Activated T-helper 9 cell treated with anti-CD3 and anti-CD28 coated beads, Interleukin-2, amount 50 U/mL, for 16 hours (primary cell): Measurements from ENCODE around the gene FNIP2.

ENCODE experiments used
- DNase-seq: peaks from one replicate; pipeline ENCODE4 v3.0.0-alpha.2; 2020; ENCODE audit warnings: low read depth

FNIP2 gene

DNA sequence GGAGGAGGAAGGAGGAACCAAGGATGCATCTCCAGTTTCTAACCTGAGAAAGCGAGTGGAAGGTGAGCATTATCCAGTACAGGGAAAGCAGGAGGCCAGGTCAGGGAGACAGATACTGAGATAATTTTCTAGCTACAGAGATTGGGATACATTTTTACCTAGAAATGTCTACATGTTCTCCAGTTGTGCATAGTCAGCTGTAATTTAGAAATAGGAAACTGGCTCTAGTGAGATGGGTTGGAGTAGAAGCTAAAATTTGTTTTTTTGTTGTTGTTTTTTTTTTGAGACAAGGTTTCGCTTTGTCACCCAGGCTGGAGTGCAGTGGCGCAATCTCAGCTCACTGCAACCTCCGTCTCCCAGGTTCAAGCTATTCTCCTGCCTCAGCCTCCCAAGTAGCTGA lies 71.3 kb downstream of the FNIP2 start:
- DNase-seq: no peak

DNA sequence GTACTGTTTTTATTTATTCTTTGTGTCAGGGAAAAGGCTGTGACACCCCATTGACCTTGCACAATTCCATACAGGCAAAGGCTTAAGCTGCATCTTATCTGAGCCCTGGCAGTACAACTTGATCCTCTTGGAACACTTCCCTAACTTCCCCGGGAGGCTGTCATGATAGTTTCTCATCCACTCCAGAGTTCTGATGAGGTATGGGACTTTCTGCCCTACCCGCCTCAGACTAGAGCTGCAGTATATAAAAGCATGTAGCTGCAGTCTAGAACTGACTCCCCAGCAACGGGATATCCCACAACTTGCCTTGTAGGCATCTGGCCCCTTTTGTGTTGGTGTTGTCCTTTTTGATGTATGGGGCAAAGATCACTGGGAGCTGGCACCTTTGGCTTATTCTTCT lies 72.7 kb downstream of the FNIP2 start:
- no peak for DNase-seq

DNA sequence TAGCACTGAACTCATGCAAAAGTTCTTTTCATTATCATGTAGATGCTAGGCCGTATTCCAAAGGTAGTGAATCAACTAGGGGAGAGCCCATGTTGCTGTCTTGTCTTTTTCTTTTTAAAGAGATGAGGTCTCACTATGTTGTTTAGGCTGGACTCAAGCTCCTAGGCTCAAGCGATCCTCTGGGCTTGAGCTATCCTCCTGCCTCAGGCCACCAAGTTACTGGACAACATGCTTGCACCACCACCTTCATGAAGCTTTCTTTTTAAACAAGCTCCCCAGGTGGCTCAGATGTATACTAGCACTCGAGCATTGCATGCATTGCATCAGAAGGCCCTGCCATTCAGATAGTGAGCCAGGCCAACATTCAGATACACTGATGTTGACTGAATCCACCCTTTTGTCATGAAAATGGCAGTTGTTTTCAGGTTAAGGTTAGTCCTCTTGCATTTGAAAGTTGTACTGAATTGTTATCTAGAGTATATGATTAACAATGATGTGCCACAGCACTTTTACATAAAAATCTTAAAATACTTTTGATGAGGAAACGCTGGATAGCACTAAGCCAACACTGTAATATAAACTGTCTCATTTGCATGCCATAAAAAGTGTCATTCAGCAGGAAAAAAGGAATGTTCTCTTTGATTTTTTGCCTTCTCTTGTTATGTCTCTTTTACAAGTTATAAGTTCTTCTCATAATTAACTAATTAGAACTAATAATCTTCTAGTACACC lies 76.7 kb downstream of the FNIP2 start:
- no peak for DNase-seq

DNA sequence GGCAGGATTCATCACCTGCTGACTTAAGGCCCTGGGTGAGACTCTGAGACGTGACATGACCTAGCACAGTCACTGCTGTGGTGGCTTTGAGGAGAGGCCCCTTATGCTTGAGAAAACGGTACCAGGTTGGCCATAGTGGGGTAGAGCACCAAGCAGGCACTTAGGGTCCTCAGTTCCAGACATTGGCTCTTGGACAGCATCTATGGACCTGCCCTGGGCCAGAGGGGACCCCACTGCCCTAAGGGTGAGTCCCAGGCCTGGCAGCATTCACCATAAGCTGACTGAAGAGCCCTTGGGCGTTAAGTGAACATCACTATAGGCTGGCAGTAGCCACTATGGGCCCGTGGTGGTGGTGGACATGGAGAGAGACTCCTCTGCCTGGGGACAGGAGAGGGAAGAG lies 78.7 kb downstream of the FNIP2 start:
- DNase-seq: no peak

DNA sequence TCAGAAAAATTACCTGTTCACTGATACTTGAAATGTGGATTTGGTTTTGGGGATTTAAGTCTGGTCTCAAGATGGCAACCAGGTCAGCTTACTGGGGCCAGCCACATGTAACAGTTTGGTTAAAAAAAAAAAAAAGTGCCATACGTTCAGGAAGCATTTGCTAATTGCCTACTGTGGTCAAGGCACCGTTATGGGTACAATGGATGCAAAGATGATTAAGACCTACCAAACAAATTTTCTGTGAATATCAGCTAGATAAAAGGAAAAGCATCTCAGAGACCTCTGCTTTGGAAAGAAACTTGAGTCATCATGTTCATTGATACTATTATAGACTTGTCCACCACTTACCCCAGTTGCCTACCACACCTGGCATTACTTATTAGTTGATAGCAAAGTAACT lies 80.9 kb downstream of the FNIP2 start:
- DNase-seq: no peak

DNA sequence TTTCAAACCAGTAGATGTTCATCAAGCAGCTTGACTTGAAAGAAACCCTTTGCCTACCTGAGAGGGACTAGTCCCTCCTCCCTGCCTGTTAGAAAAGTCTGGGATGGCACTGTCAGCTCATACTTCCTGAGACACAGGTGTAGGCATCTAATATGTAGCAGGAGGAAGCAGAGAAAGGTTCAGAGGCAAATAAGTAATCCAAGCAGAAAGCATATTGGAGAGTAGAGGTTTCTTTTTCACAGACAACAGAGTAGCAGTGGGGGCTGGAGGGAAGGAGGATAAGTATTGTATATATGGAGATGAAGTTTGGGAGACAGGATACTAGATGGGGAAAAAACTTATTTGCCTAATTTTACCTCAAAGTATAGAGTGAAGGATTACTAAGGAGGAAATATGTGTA lies 81.5 kb downstream of the FNIP2 start:
- DNase-seq: no peak

DNA sequence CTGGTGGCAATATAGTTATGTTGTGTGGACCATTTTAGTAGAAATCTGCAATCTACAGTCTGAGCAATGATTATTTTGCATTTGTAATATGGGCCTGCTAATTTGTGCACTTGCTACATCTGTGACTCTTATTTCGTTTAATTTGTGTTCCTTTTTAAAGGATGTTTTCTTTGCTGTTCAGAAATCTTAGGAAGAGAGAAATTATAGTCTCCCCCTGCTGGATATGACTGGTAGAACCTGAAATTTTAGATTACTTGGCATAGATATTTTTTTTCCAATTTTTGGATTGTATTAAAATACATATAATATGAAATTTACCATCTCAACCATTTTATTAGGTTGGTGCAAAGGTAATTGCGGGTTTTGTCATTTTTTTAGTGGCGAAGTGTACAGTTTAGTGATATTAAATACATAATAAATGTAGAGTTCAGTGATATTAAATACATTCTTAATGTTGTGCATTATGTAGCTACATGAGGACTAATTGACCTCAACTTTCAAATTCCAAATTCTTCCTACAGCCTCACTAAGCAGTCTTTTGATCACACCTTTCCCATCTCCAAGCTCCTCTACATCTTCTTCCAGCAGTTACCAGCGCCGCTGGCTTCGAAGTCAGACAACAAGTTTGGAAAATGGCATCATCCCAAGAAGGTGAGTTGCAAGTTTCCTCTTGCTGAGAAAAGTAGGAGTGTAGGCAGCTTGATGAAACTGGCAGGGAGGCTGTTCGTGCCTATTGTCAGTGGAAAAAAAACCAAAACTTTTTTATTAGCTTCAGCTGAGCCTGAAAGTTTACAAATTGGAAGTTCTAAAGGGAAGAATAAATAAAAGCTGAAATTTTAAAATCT lies 82.2 kb downstream of the FNIP2 start:
- no peak for DNase-seq

DNA sequence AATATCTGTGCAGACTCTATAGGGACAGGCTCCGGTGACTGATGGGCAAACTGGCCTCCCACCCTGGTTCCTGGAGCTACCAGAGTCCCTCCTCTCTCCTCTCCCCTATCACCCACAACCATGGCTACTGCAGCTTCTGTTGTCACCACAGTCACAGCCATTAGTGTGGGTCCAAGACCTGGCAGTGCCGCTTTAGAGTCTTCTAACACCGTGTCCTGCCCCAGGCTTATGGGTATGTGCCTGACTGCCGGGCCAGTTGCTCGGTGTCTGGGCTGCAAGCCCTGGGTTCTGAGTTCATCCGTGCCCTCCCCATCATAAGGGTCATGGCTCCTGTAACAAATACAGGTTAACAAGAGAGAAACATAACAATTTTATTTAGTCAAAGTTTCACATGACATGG lies 85.4 kb downstream of the FNIP2 start:
- no peak for DNase-seq

DNA sequence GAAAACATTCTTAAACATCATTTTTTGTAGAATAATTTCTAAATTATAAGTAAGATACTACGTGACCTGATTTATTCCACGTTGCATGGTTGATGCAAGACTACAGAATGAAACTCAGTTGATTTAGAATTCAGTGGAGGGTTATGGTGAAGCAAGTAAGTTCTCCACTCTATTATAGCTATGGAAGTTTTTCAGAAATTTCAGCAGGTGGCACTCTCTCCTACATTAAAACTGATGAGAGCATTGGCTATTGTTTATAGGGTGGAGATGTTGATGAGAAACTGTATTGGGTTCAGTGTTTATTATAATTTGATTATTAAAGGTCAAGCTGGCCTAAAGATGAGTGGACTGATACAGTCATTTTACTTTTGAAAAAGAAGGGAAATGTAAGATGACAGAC lies 88.0 kb downstream of the FNIP2 start:
- DNase-seq: no peak

DNA sequence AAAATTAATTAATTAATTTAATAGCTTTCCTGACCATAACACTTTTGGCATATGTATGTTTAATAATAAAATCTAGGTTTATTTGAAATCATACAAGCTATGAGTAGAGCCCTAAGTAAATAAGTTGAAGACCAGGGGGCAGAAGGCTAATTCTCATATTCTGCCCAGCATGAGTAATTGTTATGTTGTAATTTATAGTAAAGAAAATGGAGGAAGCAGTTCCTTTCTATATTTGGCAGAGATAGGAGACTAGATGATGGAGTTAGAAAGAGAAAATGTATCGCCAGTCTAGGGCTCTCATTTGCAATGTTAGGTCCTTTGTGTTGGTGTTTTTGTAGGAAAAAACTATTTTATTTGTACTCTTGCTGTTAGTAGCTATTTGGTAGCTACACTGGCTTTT lies 89.1 kb downstream of the FNIP2 start:
- no peak for DNase-seq

DNA sequence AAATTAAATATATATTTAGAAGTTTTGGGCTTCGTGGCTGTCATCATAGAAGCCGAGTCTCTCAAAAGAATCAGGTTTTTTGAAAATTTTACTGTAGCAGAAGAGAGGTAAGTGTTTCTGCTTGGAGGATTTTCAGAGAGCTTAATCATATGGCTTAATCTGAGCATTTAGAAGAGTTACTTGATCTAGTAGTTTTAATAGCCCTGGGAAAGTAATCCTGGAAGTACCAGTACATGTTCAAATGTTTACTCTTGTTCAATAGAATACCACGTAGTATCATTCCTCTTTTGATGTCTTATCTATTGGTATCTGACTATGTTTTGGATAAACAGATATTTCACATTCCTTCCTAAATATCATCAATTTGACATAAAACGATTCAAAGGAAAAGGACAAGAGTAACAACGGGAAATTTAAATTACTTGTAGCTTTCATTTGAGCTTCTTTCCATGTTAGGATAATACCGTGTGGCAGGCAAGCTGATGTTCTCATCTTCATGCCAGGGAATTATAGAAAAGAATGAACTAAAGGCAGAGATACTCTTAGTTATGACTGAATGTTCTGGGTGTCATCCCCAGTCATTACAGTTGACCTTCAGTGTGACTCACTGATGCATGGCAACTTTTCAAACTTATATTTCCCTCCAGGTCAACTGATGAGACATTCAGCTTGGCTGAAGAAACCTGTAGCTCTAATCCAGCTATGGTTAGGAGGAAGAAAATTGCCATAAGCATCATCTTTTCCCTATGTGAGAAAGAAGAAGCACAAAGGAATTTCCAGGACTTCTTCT lies 89.8 kb downstream of the FNIP2 start:
- DNase-seq: no peak

DNA sequence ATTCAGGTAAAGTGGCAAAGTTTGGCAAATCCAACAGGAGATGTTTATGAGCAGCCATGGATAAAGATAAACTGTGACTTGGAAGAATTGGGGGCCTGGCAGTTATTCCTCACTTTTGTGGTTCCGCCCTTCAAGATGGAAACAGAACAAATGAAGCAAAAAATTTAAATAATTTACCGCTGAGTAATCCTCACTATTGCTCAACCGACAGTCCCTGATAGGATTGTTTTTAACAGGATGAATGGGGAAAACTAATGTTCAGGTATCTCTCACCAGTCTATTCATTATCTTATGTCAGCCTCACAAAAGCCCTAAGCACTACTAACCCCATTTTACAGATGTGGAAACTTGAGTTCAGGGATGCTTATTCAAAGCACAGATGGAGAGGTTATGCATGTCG lies 90.8 kb downstream of the FNIP2 start:
- no peak for DNase-seq

DNA sequence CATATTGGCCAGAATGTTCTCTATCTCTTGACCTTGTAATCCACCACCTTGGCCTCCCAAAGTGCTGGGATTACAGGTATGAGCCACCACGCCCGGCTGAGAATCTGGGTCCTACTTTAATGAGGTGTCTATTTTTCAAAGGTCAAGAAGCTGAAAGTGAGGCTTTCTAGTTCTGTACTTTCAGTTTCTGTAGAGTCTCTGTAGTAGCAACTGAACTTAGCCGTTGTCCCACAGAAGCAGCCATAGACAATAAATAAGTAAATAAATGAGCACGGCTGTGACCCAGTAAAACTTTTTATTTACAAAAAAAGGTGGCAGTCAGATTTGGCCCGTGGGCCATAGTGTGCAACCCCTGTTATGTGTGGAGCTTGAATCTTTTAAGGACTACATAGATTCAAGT lies 92.0 kb downstream of the FNIP2 start:
- DNase-seq: no peak

DNA sequence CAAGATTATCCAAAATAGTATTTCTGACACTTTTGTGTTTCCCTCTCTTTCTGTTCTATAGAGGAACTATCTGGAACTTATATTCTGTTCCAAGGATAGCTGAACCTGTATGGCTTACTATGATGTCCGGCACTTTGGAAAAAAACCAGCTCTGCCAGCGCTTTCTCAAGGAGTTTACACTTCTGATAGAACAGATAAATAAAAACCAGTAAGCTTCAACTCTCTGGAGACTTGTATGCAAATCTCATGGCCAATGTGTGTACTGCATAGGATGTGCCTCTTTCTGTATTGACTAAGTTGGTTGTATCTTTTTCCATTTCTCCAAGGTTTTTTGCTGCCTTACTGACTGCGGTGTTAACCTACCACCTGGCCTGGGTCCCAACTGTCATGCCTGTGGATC lies 92.5 kb downstream of the FNIP2 start:
- DNase-seq: no peak

DNA sequence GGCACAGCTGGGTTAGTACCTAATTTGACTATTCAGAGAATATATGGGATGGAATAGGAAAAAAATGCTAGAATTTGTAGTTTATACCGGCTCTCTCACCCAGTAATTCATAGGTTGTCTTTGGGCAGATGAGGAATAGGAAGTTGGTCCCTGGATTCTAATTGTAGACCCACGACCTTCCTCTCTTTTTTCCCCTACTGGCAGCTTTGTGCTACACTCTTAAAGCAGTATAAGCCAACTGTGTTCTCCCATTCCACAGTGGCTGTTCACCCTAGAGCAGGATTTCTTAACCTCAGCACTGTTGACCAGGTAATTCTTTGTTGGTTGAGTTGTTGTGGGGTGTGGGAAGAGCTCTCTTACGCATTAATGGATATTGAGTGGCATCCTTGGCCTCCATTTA lies 92.9 kb downstream of the FNIP2 start:
- DNase-seq: no peak

DNA sequence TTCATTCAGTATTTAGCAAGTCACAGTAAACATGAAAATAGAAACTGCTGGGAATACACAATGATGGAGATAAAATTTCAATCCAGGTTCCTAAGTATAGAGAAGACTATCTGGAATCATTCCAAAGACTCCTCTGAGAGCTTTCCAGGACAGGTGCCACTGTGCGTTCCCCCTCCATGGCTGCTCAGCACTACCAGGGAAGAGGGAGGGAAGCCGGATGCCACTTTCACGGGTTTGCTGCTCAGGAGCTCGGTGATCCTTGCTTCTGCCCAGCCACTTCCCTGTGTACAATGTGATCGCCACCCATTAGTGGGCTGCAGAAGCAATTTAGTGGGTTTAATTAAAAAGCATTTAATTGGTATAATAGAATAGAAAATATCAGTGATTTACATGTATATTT lies 94.5 kb downstream of the FNIP2 start:
- DNase-seq: no peak

DNA sequence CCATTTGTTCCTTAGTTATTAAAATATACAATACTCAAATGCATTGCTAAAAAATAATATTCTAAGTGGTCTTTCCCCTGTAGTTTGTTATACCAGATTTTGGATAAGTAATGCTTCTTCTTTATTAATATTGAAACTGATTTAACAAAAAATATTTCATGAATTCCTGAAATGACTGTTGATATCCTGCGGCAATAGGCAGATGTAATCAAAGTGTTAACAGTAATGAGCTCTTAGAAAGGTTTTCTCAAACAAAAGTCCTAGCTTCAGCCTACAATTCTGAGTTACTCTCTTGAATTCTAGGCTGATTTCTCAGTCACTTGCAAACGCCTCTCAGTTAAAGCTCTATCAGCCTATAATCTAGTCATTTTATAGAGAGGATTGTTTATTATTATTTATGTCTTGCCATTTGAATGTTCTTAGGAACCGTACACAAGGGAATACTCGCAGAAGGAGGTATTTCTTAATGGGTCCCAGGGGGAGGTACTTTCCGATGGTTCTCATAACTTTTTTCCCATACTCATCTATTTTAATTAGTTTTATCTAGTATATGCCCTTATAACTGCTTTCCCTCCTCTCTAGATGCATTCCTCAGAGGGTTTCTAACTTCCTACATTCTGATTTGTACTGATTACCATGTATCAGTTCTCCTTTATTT lies 96.8 kb downstream of the FNIP2 start:
- DNase-seq: no peak

DNA sequence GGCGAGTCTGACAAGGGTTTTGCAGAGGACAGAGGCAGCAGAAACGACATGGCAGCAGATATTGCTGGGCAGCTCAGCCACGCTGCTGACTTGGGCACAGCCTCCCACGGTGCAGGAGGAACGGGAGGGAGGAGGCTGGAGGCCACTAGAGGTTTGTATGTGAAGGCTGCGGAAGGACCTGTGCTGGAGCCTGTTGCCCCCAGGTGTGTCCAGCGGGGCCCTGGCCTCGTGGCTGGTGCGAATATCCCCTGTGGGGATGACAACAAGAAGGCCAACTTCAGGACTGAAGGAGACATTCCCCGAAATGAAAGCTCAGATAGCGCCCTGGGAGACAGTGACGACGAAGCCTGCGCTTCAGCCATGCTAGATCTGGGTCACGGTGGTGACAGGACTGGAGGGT lies 100.2 kb downstream of the FNIP2 start:
- no peak for DNase-seq

DNA sequence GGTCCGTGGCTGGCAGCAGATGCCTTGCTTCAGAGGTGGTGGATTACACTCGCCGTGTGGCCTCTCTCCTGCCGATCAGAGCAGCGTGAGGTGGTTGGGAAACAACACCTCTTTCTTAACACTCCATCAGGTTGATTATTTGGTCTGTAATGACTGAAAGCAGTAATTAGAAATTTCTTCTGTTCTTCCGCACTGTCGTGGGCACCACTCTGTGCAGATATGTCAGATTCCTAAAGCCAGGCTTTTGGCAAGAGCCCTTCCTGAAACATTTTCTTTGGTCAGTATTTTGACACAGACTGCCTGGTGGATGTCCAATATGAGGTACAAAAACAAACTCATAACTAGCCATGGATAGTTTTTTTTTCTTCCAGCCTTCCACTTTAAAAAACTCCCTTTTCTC lies 100.9 kb downstream of the FNIP2 start:
- no peak for DNase-seq

DNA sequence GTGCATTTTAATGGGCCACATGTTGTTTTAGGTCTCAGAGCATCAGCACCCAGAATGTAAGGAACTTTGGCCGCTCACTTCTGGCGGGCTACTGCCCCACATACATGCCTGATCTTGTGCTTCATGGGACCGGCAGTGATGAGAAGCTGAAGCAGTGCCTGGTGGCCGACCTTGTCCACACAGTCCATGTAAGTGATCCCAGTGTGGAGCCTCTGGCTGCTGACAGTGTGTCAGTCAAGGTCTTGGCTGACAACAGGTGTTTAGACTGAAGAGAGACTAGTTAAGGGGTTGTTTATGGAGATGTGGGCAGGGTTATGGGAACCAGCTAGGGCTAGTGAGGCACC lies 101.4 kb downstream of the FNIP2 start:
- DNase-seq: no peak

DNA sequence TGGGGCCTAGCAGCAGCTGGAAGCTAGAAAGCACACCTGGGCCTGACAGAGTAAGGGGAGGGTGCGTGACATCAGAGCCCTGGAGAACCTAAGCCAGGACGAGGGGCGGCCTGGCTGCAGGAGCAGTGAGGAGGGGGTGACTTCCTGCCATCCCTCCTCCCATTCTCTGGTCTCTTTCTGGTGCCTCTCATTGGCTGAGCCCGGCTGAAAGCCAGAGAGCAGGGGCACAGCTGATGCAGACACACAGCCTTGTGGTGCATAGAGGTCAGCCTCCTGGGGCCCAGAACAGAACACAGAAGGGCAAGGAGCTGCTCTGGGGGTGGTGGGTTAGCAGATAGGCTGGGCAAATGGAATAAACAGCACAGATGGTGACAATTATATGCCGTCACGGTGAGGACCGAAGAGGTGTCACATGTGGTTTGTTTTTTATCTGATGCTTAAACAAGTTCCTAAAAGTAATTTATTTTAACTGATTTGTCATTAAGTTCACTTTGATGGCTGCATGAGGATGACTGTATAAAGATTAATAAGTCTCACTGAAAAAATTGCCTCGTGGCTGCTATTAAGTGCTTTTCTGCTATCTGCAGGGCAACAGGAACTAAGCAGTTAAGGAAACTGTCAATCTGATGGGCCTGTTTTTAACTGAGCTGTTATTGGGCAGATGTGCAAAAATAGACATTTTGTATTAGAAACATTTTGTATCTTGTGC lies 102.0 kb downstream of the FNIP2 start:
- no peak for DNase-seq

DNA sequence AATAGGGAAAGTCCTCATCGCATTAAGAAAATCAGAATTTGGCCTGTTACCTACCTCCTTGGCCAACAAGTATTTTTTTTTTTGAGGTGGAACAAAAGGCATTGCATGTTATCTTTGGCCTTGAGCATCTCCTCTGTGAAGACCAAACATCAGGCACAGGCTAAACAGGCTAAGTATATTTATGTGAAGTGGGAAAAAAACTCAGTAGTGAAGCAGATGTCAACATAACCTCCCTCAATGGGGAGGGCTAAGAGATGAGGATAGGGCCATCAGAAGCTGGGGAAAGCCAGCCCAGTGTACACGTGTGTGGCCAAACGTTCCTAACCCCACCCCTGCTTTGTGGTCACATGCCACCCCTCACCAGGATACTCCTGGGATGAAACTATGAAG lies 102.5 kb downstream of the FNIP2 start:
- no peak for DNase-seq
